Esophagus squamous epithelium (tissue), 4 donors: ENCODE data around the gene PAK3.

Source experiments
- POLR2A ChIP-seq, 4 donors: fragments of 450-650 bp; IDR thresholded peaks; one replicate each; pipeline ENCODE4 v1.6.1; 2017; ENCODE audit warnings: antibody characterized with exemption in 4 of 4, mild to moderate bottlenecking in 4 of 4, moderate library complexity in 3 of 4
- TF ChIP-seq, protein P1 (sequence below), 6 experiments: fragments of 450-650 bp in 4 of 6; fragments of 200-600 bp in 2 of 6; sonication (generic) in 2 of 6; IDR thresholded peaks; one replicate each; pipeline ENCODE4 v1.5.1; 2016 to 2019; ENCODE audit warnings: antibody characterized with exemption in 6 of 6, mild to moderate bottlenecking in 4 of 6, moderate library complexity in 4 of 6

DNA sequence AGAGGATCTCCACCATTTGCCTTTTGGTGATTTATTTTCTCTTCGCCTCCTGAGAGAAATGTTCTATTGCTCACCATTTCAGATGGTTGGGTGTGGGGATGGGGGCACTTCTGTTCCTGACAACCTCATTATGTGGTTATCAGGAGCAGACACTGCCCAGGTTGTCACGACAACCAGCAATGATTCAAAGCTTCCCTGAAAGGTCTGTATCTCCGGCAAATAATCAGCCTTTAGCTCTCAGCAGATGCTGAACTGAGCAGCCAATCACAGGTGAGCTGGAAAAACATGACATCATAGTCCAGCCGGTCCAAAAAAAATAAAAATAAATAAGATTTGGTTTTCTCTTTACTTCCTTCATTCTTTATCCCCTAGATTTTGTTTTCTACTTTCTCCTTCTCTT is 5.5 kb upstream of the PAK3 start:
- TF ChIP-seq POLR2A (IDR thresholded peaks at IDR 0.05), result no peak
- TF ChIP-seq, protein P1, sequence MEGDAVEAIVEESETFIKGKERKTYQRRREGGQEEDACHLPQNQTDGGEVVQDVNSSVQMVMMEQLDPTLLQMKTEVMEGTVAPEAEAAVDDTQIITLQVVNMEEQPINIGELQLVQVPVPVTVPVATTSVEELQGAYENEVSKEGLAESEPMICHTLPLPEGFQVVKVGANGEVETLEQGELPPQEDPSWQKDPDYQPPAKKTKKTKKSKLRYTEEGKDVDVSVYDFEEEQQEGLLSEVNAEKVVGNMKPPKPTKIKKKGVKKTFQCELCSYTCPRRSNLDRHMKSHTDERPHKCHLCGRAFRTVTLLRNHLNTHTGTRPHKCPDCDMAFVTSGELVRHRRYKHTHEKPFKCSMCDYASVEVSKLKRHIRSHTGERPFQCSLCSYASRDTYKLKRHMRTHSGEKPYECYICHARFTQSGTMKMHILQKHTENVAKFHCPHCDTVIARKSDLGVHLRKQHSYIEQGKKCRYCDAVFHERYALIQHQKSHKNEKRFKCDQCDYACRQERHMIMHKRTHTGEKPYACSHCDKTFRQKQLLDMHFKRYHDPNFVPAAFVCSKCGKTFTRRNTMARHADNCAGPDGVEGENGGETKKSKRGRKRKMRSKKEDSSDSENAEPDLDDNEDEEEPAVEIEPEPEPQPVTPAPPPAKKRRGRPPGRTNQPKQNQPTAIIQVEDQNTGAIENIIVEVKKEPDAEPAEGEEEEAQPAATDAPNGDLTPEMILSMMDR (IDR thresholded peaks at IDR 0.05), result no peak
